Ramos (cell line): Measurements from ENCODE around the gene ADPRH.

Experiments
- in situ Hi-C: fragments of 300-500 bp; cut with MboI; formaldehyde crosslinking; loops from one replicate; pipeline ENCODE4 v1.14.3; 2022; ENCODE audit warnings: low sequenced_read_pairs; ENCODE audit not compliant: unreplicated experiment

Gene ADPRH

DNA sequence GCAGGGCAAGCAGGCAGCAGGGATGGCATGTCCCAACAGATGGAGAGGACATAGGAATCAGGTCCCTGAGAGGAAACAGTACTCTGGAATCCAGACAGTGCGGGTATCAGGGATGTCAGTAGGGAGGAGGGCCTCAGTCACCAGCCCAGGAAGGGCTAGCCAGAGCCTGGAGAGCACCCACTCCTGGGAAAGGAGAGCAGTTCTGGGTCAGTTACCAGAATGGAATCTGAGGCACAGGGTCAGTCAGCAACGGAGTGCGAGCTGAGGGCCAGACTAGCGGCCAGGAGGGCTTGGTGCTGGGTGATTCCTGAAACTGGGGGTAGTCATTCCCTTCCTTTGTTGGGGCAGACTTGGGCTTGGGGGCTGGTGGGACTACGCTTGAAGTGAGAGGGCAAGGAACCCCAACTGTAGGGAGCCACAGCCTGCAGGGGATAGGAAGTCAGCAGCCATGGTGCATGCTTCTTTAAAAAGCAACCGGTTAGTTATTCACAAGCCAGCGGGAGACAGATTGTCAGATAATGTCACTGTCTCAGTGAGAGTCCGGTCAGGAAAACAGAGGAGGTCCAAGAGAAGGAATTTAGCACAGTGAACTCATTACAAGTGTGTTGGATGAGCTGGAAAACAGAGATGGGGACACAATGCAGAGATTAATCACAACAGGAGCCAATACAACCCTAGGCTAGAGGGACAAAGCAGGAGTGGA lies 46.3 kb downstream of the ADPRH start:
- in situ Hi-C loops: no loop called here

DNA sequence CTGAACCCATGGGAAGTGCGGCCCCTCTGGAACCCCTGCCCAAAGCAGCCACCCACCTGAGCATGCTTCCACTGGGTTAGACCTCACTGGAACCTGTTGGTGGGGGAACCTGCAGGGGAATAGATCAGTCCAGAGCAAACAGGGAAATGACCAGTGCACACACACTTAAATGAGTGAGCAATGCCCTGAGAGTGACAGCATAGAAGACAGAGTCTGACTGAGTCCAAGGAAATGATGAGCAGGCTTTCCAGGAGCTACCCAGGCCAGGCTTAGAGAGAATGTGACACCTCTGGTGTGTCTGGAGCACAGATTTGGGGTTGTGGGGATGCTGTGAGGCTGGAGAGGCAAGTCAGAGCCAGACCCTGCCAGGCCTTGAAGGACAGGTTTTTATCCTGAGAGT lies 46.9 kb downstream of the ADPRH start:
- in situ Hi-C loops: no loop called here

DNA sequence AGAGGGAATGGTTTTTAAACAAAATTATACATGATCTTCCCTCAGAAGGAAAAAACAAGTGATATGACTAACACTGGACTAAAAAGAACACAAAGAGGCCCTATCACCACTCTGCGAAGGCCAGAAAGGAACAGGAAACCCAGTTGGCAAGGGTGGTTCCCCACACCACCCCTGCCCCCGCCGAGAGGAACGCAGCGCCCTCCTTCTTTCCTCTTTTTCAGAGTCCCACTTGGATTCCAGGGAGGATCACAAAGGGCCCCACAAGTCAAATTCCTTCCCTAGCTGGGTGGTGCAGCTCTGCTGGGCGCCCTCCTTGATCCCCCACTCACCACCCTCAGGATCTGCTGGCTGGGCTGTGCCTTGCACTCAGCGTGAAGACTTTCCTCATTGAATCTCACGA lies 48.2 kb downstream of the ADPRH start:
- in situ Hi-C loops: no loop called here

DNA sequence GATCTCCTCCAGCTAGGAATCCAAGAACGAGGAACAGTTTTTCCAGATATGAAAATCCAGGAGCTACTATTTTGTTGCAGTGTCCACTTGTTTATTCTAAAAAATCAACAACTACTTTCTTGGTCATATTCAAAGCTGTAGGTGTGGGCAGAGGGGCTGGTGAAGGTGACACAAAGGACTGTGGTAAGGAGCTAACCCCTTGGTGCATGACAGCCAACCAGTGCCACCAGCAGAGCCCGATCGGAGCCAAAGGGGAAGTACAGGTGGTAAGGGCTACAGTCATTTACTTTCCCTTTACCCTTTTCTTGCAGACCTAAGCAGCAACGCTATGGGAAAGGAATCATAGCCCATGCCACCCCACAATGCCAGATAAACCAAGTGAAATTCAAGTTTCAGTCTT lies 49.1 kb downstream of the ADPRH start:
- in situ Hi-C loops: no loop called here

DNA sequence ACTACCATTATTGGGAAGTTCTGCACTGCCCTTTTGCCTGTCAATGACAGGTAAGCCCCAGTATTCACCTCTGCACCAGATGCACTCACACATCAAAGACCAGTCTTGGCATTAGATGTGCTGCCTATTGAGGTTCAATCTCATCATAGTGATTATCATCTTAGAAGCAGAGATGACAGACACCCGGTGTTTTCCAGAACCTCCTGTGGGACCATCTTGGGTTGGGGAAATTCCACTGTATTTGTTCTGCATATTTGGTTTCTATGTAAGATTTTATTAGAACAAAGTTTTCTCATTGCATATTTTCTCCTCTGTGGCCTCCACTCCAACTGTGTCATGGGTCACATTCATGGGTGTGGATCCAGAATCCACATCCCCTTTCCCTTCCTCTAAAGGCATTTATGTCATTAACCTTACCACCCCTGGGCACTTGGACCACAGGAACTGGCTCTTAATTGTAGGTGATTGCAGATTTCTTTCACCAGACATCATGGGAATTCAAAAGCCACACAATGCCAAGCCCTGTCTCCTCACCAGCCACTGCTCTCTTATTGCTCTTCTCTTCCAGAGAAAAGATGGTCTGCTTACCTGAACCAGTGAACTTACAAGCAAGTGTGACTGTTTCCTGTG lies 49.6 kb downstream of the ADPRH start:
- in situ Hi-C loops: no loop called here

DNA sequence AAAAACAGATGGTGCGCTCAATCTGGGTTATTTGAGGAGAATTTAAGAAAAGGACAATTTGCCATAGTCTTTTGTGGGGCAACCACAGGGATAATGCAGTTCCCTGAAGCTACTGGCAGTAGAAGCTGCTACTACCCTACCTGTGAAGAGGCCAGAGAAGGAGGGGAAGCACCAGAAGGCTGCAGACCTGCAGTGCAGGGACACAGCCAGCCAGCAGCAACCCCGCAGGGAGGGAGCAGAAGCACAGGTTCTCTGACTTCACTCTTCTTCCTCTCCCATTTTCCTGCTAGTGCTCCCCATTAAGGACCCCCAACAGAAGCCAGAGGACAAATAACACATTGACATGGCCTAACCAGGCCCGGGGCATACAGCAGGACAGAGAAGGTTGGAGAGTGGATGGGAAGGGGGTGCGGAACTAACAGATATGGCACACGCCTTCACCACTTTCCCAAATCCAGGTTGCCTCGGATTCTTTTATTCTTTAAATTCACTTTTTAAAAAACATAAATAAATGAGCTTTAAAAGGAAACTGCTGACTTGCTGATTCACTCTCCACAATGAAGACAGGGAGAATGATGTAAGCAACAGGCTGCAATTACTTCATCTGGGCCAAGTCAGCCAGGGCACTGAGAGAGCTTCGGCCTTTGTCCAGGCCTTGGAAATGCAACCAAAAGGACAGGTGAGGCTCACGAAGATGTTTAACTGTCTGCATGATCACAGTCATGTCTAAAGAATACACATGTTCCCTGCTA lies 51.0 kb downstream of the ADPRH start:
- in situ Hi-C loops: no loop called here

DNA sequence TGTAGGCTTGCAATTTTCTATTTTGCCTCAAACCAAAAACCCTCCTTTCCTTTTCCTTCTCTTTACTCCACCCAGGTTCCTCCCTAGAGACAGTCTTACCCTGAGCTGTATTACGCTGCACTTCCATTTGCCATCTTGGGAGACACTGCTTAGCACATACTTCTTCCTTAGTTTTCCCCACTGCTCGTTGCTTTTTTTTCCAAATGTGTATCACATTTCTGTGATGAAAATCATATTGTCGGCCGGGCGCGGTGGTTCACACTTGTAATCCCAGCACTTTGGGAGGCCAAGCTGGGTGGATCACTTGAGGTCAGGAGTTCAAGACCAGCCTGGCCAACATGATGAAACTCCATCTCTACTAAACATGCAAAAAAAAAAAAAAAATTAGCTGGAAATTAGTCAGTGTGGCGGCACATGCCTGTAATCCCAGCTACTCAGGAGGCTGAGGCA lies 51.6 kb downstream of the ADPRH start:
- in situ Hi-C loops: no loop called here

DNA sequence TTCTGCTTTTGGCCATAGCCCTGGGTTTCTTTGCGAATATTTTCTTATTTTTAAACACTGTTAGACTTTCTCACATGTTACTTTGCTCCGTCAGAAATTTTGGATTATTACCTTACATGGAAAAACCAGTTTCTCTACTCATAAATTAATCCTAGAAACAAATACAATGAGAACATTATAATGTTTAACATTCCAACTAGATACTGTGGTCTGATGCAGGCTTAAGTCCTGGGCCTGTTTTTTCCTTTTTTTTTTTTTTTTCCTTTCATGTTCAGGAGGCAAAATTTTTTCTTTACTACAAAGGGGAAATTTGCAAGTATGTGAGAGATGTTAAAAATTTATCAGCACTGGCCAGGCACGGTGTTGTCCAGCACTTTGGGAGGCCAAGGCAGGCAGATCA lies 52.2 kb downstream of the ADPRH start:
- in situ Hi-C loops: no loop called here

DNA sequence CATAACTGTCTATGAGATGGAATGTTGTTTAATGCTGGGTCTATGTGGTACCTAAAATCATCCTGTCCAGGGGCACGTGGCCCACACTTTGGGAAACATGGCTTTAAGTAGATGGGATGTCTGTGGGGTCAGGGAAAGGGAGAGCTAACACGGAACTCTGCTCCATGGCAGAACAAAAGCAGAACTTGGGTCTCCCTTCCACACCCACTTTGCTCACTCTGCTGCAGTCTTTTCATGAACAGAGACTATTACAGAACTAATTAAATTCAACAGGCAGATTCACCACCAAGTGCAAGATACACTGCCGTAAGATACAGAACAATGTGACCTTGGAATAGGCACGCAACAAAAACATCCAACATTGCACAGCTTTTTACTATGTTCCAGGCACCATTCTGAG lies 52.9 kb downstream of the ADPRH start:
- in situ Hi-C loops: no loop called here

DNA sequence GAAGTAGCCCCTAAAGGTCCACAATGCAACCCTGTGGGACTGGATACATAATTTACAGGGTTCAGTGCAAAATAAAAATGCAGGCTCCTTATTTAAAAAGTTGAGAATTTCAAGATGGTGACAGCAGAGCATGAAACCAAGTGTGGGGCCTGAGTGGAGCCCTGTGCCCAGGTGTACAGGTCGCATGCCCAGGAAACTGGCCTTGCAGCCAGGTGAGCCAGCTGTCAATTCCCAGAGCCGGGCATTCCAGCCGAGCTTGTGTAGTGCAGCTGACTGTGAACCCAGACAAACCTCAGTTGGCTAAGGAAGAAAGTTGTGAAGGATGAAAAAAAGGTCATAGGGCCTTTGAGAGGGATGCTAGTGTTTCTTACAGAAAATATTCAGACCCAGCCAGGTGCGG lies 53.5 kb downstream of the ADPRH start:
- in situ Hi-C loops: no loop called here

DNA sequence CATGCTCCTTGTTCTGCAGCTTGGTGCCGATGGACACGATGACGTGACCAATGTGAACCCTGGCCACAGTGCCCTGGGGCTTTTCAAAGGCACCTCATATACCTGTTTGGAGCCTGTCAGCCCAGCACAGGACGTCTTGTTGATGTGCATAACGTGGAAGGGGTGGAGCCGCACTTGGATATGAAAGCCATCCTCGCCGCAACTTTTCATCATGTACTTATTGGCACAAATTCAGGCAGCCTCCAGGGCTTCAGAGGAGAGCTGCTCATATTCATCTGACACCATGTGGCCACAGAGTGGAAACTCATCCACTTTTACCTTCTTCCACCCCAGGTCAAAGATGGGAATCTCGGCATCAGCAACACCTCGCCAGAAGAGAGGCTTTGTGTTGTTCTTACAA lies 56.4 kb downstream of the ADPRH start:
- in situ Hi-C loops: no loop called here

DNA sequence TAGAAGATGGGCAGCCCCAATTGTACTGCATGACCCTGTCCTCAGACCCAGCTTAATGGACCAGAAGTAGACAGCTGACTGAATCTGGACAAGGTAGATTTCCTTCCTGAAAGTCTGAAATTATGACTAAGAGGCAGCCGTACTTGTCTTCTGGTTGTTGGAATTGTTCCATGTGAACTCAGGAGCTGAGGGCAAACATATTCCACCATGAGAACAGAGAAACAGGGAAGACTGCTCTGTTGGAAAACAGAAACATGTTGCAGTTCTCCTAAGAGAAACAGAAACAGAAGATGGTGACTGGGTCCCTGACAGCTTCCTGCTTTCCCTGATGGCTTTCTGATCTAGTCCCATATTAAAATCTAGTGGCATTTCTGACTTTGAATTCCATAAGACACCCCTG lies 57.0 kb downstream of the ADPRH start:
- in situ Hi-C loops: no loop called here

DNA sequence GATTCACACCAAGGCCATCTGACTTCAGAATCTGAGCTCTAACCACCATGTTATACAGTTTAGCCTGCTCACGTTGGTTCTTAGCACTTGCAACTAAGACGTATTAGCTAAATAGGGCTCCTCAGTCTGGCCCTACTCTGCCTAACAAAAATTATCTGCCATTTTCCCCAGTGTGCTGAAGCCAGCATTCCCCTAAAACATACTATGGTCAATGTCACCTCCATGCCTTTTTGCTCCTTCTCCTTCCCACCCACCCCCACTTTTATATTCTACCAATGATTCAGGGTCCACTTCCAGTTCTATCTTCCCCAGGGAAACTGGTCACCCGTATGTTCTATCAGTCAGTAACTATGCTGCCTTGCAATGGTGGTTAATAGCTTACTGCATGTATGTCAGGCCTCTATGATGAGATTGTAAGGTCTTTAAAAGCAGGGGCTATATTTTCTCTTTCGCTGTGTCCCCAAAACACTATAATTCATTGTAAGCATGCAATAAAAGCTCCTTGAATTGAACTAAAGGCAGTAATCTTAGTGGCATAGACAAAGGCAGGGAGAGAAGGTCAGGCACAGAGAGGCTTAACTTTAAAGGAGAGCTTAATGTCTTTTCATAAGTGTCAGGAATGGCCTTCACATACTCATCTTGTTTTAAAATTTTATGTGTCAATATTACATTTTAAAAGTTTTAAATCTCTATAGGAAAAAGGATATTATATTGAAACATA lies 57.8 kb downstream of the ADPRH start:
- in situ Hi-C loops: no loop called here

DNA sequence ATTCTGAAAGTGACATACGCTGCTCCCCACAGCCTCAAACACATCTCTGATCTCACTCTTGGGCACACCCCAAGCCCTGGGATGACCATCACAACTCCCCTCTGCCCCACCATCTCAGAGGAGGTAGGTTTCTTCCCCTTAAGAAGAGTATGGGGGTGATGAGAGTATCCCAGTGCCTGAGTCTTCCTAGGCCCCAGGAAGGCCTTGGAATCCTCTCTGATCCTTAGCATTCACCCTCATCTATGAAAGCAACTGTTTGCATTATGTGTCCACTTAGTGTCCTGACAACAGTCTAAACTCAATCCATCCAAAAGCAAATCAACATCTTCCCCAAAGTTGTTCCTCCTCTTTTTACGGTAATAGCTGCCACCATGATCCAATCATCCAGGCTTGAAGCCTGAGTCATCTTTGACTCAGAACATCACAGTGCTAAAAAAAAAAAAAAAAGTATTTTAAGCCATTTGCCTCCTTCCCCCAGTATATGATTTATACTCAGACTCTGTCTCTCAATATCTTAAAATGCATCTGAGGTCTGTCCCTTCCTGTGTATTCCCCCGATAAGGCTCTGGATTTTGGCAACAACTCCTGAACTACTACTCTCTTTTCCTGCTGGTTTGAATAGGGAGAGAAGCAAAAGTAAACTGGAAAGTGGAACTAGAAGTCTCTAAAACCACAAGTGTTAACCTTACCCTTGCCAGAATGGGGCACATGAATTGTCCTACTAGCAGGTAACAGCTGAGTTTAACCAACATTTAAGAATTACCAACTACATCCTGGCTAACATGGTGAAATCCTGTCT lies 58.6 kb downstream of the ADPRH start:
- in situ Hi-C loops: no loop called here
